NCI-H526 treated with DMSO at 0.1 percent for 48 hours (cell line): ENCODE data around the gene MAVS.
A peak's percentile ranks its signal among the peaks of the same experiment; 100 is the strongest.

Experiments
- DNase-seq: peaks from one replicate; lab custom pipeline; 2025; lab: John Stamatoyannopoulos, UW

MAVS gene

DNA sequence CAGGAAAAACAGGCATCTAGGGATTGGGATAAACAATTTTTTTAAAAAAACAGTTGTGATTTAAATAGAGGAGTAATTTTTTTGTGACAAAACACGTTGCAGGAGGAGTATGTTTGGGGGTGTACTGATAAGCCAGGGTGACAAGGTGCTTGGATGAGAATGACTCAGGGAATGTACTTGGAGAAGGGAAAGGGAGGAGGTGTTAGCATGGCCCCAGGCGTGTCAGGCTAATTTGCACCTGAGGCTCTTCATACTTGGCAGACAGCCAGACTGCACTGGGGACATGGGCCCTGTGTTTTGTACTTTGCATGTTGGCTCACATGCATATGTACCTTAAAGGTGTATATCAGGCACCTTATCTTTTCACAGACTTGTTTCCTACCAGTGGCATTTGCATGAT lies 65.3 kb downstream of the MAVS start:
- DNase-seq = peak; percentile 88

DNA sequence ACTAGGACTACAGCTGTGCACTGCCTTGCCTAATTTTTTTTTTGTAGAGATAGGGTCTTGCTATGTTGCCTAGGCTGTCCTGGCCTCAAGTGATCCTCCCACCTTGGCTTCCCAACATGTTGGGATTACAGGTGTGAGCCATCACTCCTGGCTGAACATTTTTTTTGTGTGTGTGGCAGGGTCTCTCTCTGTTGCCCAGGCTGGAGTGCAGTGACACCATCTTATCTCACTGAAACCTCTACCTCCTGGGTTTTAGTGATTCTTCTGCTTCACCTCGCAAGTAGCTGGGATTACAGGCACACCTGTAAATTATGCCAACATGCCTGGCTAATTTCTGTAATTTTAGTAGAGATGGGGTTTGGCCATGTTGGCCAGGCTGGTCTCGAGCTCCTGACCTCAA lies 67.8 kb downstream of the MAVS start:
- no peak for DNase-seq

DNA sequence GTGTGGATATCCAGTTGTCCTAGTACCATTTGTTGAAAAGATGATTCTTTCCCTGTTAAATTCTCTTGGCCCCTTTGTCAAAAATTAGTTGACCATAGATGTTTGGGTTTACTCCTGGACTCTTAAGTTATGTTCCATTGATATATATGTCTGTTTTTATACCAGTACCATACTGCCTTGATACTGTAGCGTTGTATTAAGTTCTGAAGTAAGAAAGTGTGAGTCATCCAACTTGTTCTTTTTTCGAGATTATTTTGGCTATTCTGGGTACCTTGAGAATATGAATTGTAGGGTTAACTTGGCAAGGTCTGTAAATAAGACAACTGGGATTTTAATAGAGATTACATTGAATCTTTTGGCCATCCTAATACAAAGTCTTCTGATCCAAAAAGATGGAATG lies 69.1 kb downstream of the MAVS start:
- DNase-seq = no peak

DNA sequence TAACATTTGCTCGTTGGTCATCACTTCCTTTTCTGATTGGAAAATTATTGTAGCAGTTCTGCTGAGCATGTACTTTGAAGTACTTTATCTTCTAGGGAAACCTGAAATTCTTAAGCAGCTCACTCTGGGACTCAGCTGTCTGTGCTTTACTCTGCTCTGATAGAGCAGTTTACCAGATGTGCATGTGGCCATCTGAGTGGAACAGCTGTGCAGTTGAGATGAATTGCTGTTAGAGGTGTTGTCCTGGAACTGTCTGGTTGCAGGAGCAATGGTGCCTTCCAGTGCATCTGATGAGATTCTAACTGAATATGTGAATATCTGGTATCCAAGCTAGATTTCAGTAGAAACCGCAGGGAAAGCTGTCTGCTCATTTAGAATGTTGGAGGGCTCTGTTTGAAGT lies 69.7 kb downstream of the MAVS start:
- DNase-seq = no peak

DNA sequence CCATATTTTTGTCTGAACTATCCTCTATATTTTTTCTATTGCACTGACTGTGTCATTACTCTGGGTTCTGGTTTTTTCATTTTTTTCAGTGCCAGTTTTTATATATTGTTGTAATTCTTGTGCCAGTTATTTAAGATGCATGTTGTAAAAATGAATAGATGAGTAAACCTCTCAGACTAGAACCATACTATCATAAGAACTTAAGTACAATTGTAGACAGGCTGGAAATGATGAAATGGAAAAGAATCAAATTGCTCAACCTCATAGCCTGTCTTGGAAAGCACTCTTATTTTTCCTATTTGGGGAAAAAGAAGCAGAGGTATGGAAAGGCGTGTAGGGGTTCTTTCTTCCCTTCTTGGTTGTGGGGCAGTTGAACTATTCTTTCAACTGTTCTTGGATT lies 72.7 kb downstream of the MAVS start:
- DNase-seq = no peak

DNA sequence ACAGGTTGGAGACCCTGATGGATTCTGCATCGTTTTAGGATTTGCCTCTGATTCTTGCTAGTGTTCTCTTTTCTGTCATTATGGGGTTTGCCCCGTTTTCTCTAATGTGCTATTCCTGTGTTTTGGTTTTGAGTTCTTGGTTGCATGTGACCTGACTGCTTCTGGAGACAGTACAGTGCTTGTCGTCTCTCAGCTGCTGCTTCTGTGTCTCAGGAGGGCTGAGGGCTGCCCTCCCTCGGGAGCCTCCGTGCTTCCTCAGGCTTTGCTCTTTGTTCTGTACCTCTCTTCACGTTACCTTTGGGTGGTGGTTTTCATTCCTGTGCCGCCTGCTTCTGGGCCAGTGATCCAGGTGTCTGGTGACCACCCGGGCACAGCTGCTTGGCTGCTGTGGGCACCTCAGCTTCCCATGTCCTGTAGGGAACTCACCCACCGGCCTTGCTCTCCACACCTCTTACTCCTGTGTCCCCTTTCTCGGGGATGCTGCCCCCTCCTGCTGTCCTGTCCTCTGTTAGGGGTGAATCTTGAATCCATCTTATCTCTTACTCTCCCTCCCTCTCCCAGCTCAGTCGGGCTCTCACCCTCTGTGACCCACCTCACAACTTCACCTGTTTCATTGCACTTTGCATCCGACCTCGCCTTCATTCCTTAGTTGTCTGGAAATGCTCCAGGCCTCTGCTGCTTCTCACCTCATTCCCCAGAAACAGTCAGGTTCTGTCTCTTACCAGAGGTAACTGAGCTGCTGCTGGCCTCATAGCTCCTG lies 75.8 kb downstream of the MAVS start:
- no peak for DNase-seq

- no peak for DNase-seq
Observed at GRCh38 chr20:3922983-3923339, 76.3 kb downstream of the MAVS start.

DNA sequence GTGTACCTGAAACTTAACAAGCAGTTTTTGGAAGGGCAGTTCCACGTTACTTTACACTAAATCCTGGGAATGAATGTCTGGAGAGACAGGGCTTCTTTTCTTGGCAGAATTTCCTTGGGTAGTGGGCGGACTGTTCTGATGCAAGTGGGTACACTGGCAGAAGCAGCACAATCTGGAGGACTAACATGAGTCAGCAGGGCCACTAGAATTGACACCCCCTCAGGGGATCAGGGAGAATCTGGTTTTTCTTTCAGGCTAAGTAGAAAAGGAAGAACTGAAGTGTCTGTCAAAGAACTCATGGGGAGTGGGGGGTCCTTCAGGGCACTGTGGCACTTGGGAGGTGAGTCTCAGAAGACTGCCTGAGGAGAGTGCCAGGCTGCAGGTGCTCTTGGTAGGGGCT lies 77.2 kb downstream of the MAVS start:
- DNase-seq = no peak

GRCh38 chr20:3924304-3925112 lies 77.9 kb downstream of the MAVS start:
- no peak for DNase-seq

GRCh38 chr20:3925113-3925695 lies 78.6 kb downstream of the MAVS start:
- DNase-seq = no peak
